ENCODE data around the gene SH3YL1. TPM values are rescaled to one million over a fixed set of nuclear protein-coding genes. Genes with fewer than 3 reads are reported as not detected.

Gene SH3YL1
- total RNA-seq, 1 experiment from 2014 or later: 21.4 TPM

DNA sequence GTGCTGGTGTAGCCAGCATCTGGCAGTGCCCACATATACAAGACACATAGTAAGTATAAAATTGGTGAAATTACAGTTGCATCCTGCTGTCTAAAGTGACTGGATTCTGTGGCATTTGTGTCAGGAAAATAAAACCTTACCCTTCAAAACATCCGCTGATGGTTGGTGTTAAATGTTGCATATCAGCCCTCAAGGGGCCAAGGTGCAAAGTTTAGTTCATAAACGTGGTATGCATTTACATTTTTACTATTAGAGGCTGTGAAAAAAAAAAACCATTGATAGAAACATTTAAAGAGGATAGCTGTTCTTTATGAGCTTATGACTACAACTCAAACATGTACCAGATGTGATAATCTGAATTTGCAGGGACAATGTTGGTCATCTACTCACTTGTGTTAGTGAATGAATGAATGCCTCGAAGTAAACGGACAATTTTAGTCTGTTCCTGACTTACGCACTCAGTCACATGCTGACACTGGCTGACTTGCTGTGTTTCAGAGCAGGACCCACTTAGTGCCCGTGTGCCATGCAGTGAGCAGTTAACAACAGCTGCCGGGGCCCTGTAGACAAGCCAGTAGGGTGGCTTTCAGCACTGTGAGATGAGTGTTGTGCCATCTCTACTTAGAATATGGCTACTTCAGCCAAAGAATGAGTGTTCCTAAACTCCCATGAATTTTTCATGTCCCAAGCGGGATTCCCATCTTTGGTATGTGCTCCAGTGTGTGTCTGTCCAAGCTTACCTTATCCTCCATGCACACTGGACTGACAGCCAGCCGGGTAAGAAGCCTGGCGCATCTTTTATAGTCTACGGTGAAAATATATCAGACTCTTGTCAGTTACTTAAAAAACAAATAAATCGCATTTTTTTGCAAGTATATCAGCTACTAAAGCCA, 18.8 kb upstream of the SH3YL1 start:
- DNase-seq (ENCODE audit: low spot score): no peak

DNA sequence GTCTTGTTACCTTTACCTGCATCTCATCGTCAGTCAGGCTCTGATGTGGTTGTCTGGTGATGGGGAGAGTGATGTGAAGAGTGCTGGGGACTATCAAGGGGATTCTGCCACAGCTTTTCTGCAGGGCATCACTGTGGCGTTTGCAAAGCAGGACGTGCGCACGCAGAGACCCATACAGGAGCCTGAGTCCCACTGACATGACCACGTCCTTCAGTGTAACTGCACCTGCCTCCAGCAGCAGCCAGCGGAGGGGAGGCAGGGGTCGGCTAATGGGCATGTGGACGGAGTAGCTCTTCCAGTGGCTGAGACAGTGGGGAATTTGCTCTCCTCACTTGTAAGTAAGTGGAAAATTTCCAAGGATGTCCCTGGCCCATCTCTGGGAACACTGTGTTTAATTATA, 17.5 kb upstream of the SH3YL1 start:
- no peak for DNase-seq (ENCODE audit: low spot score)

DNA sequence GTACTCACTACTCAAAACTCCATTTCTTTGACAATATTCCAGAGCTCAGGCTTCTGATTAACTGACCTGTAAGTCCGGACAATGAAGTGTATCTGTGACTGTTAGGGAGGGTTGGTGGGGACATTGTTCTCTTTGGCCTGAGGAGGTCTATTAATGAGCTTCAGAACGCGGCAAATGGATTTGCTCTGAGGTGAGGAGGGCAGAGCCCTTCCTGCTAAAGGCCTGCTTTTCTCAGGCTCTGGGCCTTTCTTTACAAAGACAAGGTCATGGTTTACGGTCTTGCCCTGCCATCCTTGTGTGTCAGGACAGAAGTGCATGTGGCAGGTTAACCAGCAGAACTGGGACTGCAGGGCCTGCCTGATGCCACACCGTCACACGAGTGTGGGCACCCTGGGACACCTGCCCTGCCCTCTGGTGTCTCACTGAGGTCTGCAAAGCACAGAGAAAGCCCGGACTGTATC, 16.8 kb upstream of the SH3YL1 start:
- DNase-seq (ENCODE audit: low spot score): no peak

GRCh38 chr2:279956-280649, 16.3 kb upstream of the SH3YL1 start:
- no peak for DNase-seq (ENCODE audit: low spot score)

DNA sequence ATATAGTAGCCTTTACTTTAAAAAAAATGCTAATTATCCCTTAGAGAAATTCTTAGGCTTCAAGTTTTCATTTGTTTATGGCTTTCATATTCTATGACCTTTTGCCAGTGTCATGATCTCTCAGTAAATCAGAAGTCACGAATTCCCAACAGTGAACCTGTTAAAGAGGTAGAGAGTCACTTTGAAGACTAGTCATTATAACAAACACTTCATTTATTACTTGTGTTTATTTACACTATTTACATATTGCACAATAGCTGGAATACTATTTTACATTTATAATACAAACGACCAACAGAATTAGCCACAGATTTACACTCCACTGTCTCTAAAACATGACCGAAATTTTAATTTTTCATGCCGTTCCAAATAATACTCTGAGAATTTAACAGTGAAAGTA, 15.5 kb upstream of the SH3YL1 start:
- DNase-seq (ENCODE audit: low spot score): no peak

- DNase-seq (ENCODE audit: low spot score): no peak
Measured at GRCh38 chr2:278927-279320, 15.1 kb upstream of the SH3YL1 start.

DNA sequence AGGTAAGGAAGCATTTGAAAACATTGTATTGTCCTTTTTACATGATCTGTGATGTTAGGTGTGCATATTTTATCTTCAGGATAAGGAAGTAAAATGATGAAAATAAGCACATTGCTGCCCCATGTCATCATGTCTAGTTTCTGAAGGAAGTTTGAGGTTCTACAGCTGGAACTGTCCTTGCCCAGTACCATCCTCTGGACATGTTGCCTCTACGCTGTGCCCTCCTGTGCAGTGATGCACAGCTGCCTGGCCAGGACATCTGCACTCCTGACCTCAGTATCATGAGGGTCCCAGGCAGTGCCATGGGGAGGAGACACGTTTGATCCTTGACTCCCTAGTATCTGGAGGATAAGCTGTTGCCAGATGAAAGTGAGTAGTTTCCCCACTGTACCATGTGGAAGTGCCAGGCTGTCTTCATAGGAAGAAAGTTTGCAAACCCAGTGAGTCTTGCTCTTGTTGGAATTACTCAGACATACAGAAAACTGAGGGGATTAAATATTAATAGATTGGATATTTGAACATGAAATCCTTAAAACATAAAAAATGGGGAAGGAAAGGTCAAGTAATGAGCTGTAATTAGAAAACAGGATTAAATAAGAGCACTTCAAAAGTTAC, 14.6 kb upstream of the SH3YL1 start:
- DNase-seq (ENCODE audit: low spot score): no peak

DNA sequence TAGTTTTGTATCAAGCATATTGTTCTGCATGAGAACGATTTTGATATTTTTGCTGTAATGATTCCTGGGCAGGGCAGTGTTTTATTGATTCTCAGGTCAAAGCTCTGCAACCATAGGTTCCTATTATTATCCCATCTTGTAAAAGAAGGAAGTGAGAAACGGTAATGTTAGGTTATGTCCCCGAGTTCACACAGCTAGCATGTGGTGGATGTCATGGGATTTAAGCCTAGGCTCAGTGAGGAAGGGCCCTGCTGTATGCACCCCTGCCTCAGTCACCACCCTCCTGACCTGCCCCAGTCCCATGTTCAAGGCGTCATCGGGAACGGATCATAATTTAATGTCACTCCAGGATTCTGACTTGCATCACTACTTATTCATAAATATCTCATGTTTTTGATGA, 11.6 kb upstream of the SH3YL1 start:
- DNase-seq (ENCODE audit: low spot score): no peak

GRCh38 chr2:274503-274902, 10.7 kb upstream of the SH3YL1 start:
- DNase-seq (ENCODE audit: low spot score): no peak

- no peak for DNase-seq (ENCODE audit: low spot score)
Measured at GRCh38 chr2:273333-273732, 9.5 kb upstream of the SH3YL1 start.

DNA sequence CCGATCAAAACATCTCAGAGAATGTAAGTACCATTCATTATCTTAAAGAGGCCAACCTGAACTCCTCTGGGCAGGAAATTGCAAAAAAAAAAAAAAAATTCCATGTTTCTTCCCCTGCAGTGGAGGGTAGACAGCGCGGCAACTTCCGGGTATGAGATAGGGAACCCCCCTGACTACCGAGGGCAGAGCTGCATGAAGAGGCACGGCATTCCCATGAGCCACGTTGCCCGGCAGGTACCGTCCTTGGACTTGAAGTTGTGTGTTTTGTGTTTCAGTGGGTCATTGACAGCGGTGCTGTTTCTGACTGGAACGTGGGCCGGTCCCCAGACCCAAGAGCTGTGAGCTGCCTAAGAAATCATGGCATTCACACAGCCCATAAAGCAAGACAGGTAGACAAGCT, 8.1 kb upstream of the SH3YL1 start:
- no peak for DNase-seq (ENCODE audit: low spot score)

DNA sequence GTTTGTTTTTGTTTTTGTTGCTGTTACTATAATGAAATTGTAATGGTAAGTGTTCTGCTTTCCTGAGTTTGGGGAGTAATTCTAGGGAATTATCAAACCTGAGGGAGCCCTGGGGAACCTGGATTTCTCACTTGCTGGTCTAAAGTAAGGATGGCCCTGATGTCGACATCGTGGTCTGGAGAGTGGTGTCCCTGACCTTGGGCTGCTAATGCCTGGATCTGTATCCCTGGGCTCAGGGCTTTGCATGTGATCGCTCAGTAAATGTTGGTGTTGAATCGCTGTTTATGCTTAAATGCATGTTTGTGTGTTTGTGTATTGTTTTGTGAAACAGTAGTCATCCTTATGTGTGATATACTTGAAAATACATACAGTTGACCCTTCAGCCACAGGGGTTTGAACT, 7.0 kb upstream of the SH3YL1 start:
- DNase-seq (ENCODE audit: low spot score): no peak

DNA sequence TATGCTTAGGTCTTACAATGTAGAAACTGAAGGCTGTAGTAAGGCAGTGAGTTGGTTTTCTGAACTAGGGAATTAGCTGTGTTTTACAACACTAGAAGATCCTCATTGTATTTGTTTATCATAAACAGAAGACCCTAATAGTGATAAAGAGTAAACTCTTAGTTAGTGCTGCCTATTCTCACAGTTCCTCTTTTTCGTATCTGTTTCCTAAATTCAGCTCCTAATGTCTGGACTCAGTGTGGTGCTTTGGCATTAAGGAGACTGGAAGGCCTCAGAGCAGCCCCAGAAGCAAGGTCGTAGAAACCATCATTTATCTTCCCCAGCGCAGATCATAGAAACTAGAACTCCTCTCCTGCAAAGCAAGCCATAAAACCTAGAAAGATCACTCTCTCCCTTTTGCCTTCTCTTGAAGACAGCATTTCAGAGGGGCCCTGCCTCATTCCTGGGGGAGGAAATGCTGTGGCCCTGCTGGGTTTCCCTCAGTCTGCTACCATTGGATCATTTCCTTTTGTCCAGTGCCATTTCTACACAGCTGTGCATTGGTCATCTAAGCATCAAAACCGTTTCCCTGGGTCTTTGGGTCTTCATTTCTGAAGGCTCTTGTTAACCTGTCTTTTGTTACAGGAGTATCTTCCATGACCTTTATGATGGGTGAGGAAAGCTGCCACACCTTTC, 5.7 kb upstream of the SH3YL1 start:
- DNase-seq (ENCODE audit: low spot score): no peak

DNA sequence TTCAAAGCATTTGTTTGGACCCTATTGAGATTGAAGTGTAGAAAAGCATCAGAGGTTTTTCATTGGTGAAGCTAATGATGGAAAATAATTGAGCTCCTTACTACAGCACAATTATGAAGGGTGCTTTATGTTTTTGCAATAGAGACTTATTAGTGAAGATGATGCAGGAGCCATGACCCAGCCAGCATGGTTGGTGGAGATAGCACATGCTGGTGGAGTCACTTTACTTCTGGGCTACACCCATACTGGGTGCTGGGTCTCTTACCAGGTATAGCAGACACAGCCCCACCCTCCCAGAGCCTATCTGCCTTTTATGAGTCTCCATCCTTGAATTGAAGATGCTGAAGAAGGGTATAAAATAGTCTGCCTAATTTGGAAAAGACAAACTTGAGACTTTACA, 4.5 kb upstream of the SH3YL1 start:
- DNase-seq (ENCODE audit: low spot score): no peak

- DNase-seq (ENCODE audit: low spot score): peak; percentile 86
Measured at GRCh38 chr2:264493-265468, 949 bp upstream of the SH3YL1 start, which contains the start of gene ACP1. ACP1 (plus strand) TSS chr2:264947; CDS start chr2:264965, 18 bp downstream.

GRCh38 chr2:263022-263738, 652 bp downstream of the SH3YL1 start:
- DNase-seq (ENCODE audit: low spot score): no peak

DNA sequence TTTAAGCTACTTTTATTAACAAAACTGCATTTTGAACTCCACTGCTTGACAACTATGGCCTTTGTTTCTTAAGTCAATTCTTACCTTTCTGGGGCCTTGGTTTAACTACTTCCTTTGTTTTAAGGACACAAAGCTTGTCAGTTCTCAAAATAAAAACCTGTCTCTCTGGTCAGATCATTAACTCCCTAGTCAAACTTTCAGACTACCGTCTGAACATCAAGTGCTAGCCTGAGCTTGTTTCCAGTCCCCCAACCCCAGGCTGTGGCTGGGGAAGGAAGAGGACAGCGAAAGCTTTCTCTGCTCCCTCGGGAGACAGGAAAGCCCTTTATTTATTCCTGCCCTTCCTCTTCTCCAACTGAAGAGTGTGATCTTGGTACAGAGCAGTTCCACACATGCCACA, 1.7 kb downstream of the SH3YL1 start:
- DNase-seq (ENCODE audit: low spot score): no peak

DNA sequence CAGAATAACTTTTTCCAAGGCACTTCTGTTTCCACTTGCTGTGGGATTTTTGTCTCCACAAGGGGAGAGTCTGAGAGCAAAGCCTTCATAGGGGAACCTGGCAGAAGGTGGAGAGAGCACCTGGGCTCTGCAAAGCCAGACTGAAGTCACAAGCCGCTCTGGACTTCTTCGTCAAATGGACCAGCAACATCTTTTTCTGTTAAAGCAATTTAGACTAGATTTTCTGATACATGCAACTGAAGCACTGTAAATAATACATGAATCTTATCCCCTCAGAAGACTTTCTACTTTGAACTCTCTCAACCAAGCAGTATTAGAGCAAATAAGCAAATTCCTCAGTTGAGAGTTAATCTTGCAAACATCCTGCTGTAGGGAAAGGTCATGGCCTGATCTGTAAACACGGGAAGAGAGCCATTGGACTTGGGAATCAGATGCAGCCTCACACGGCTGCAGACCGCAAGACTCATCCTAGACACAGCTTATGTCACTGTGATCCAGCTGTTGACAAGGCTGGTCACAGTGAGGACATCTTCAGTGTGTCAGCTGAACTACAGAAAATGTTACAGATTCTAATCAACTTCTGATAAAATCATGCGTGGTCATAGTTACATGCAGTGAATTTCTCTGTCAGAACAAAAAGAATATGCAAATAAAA, 3.2 kb downstream of the SH3YL1 start:
- DNase-seq (ENCODE audit: low spot score): no peak

GRCh38 chr2:259789-260331, 4.0 kb downstream of the SH3YL1 start:
- DNase-seq (ENCODE audit: low spot score): no peak

Measured in A172 (cell line).